H9 (cell line): ENCODE measurements around the gene ZNF136. TPM values are rescaled to one million over a fixed set of nuclear protein-coding genes. Genes with fewer than 3 reads are reported as not detected.

ENCODE experiments used
- DNase-seq: peaks from one replicate; pipeline ENCODE4 v3.0.0-alpha.2; 2017
- H2AFZ ChIP-seq: one replicate; pipeline ENCODE4 v1.6.1; 2013; ENCODE audit warnings: mild to moderate bottlenecking, low read length, control low read depth, moderate library complexity
- H2AK5ac ChIP-seq: 2 replicates; pipeline ENCODE4 v1.6.1; 2013; ENCODE audit warnings: low read length, control low read depth, mixed read lengths; ENCODE audit not compliant: insufficient read length
- H2BK120ac ChIP-seq: one replicate; pipeline ENCODE4 v1.6.1; 2013; ENCODE audit warnings: low read depth, mild to moderate bottlenecking, low read length, control low read depth, inconsistent platforms; ENCODE audit not compliant: poor library complexity, severe bottlenecking
- H2BK12ac ChIP-seq: 2 replicates; pipeline ENCODE4 v1.6.1; 2013; ENCODE audit warnings: low read length, control low read depth, mixed read lengths, low read depth; ENCODE audit not compliant: insufficient read length
- H2BK15ac ChIP-seq: 2 replicates; pipeline ENCODE4 v1.6.1; 2013; ENCODE audit warnings: low read depth, low read length, control low read depth
- H2BK20ac ChIP-seq: one replicate; pipeline ENCODE4 v1.6.1; 2013; ENCODE audit warnings: low read depth, mild to moderate bottlenecking, low read length, control low read depth, inconsistent platforms; ENCODE audit not compliant: poor library complexity, severe bottlenecking
- H2BK5ac ChIP-seq: 2 replicates; pipeline ENCODE4 v1.6.1; 2013; ENCODE audit warnings: low read length, control low read depth, mixed read lengths; ENCODE audit not compliant: insufficient read length
- H3K14ac ChIP-seq: 2 replicates; pipeline ENCODE4 v1.6.1; 2013; ENCODE audit warnings: low read length, control low read depth; ENCODE audit not compliant: insufficient read depth
- H3K18ac ChIP-seq: 2 replicates; pipeline ENCODE4 v1.6.1; 2013; ENCODE audit warnings: low read depth, mild to moderate bottlenecking, mixed read lengths, low read length, control low read depth; ENCODE audit not compliant: insufficient read length
- H3K23ac ChIP-seq: 2 replicates; pipeline ENCODE4 v1.6.1; 2013; ENCODE audit warnings: low read length, control low read depth, mixed read lengths, low read depth; ENCODE audit not compliant: insufficient read length
- H3K23me2 ChIP-seq: 2 replicates; pipeline ENCODE4 v1.6.1; 2013; ENCODE audit warnings: low read depth, mild to moderate bottlenecking, mixed read lengths, low read length, control low read depth; ENCODE audit not compliant: insufficient read length, poor library complexity, severe bottlenecking
- H3K27ac ChIP-seq: 2 replicates; pipeline ENCODE4 v1.5.1; 2013; ENCODE audit warnings: low read length, control low read depth, mixed read lengths, low read depth; ENCODE audit not compliant: insufficient read length
- H3K27me3 ChIP-seq: 2 replicates; pipeline ENCODE4 v1.6.1; 2013; ENCODE audit warnings: low read length, control low read depth, inconsistent platforms; ENCODE audit not compliant: insufficient read depth
- H3K4ac ChIP-seq: 2 replicates; pipeline ENCODE4 v1.6.1; 2013; ENCODE audit warnings: low read depth, mild to moderate bottlenecking, control low read depth, inconsistent platforms, low read length, moderate library complexity
- H3K4me1 ChIP-seq: 2 replicates; pipeline ENCODE4 v1.6.1; 2013; ENCODE audit warnings: low read length, control low read depth, inconsistent platforms; ENCODE audit not compliant: insufficient read depth
- H3K4me2 ChIP-seq: 2 replicates; pipeline ENCODE4 v1.6.1; 2013; ENCODE audit warnings: low read length, control low read depth, mixed read lengths; ENCODE audit not compliant: insufficient read length, insufficient read depth
- H3K56ac ChIP-seq: 2 replicates; pipeline ENCODE4 v1.6.1; 2013; ENCODE audit warnings: low read depth, mild to moderate bottlenecking, mixed read lengths, low read length, control low read depth; ENCODE audit not compliant: insufficient read length
- H3K79me1 ChIP-seq: 2 replicates; pipeline ENCODE4 v1.6.1; 2013; ENCODE audit warnings: low read depth, mild to moderate bottlenecking, moderate library complexity, low read length, control low read depth, inconsistent platforms; ENCODE audit not compliant: insufficient read depth, poor library complexity, severe bottlenecking
- H3K79me2 ChIP-seq: 2 replicates; pipeline ENCODE4 v1.6.1; 2013; ENCODE audit warnings: low read length, control low read depth, inconsistent platforms; ENCODE audit not compliant: insufficient read depth
- H3K9ac ChIP-seq: 2 replicates; pipeline ENCODE4 v1.6.1; 2013; ENCODE audit warnings: low read length, control low read depth, mixed read lengths; ENCODE audit not compliant: insufficient read length; ENCODE audit errors: extremely low read depth
- H3K9me3 ChIP-seq: one replicate; pipeline ENCODE4 v1.6.1; 2013; ENCODE audit warnings: low read depth, low read length, inconsistent platforms; ENCODE audit not compliant: control insufficient read depth
- H3T11ph ChIP-seq: one replicate; pipeline ENCODE4 v1.6.1; 2013; ENCODE audit warnings: mild to moderate bottlenecking, low read length, control low read depth, inconsistent platforms
- H4K20me1 ChIP-seq: one replicate; pipeline ENCODE4 v1.6.1; 2013; ENCODE audit not compliant: control insufficient read depth, insufficient read length, insufficient read depth
- H4K5ac ChIP-seq: 2 replicates; pipeline ENCODE4 v1.6.1; 2013; ENCODE audit warnings: low read depth, mild to moderate bottlenecking, mixed read lengths, low read length, control low read depth; ENCODE audit not compliant: insufficient read length
- H4K8ac ChIP-seq: replicated peaks from 2 replicates; pipeline ENCODE4 v1.6.1; 2013; ENCODE audit warnings: low read length, control low read depth, mixed read lengths, low read depth; ENCODE audit not compliant: insufficient read length
- H4K91ac ChIP-seq: 2 replicates; pipeline ENCODE4 v1.6.1; 2013; ENCODE audit warnings: low read depth, mild to moderate bottlenecking, moderate library complexity, mixed read lengths, low read length, control low read depth; ENCODE audit not compliant: insufficient read length
- H3K27ac Mint-ChIP-seq, 3 experiments: 2 replicates in 2 of 3; 3 replicates in 1 of 3; pipeline ENCODE4 v1.8.0; 2020 to 2021; ENCODE audit warnings: mixed read lengths in 3 of 3, mild to moderate bottlenecking in 1 of 3, moderate library complexity in 1 of 3
- H3K27me3 Mint-ChIP-seq: 2 replicates; pipeline ENCODE4 v1.8.0; 2021; ENCODE audit warnings: low read depth, mild to moderate bottlenecking, moderate library complexity, mixed read lengths
- H3K36me3 Mint-ChIP-seq, 3 experiments: 2 replicates in 2 of 3; 3 replicates in 1 of 3; pipeline ENCODE4 v1.8.0; 2020 to 2021; ENCODE audit warnings: low read depth in 3 of 3, mixed read lengths in 3 of 3; ENCODE audit not compliant: insufficient read depth in 1 of 3
- H3K4me1 Mint-ChIP-seq, 2 experiments: 2 replicates each; pipeline ENCODE4 v1.8.0; 2020; ENCODE audit warnings: mixed read lengths in 2 of 2
- H3K4me3 Mint-ChIP-seq, 2 experiments: 2 replicates in 1 of 2; 3 replicates in 1 of 2; pipeline ENCODE4 v1.8.0; 2020 to 2021; ENCODE audit warnings: mild to moderate bottlenecking in 2 of 2, mixed read lengths in 2 of 2, moderate library complexity in 1 of 2
- H3K9me3 Mint-ChIP-seq, 2 experiments: 2 replicates in 1 of 2; 3 replicates in 1 of 2; pipeline ENCODE4 v1.8.0; 2020; ENCODE audit warnings: mild to moderate bottlenecking in 2 of 2, mixed read lengths in 2 of 2, moderate library complexity in 1 of 2
- CTCF ChIP-seq: fragments of 200-600 bp; sonication (generic); conservative IDR thresholded peaks from 3 replicates; pipeline ENCODE4 v1.8.0; 2021; ENCODE audit warnings: antibody characterized with exemption, mild to moderate bottlenecking
- WGBS: extraction: QIAGEN DNeasy Blood & Tissue Kit; methylation state at CpG from one replicate; pipeline ENCODE4 v1.1.7; 2013; ENCODE audit warnings: missing lambda C conversion rate, low lambda C conversion rate, mixed read lengths; ENCODE audit not compliant: insufficient read length; ENCODE audit errors: extremely low coverage; 5-methylcytosine and 5-hydroxymethylcytosine counted together
- total RNA-seq: library from RNA; stranded (reverse); gene quantifications from 2 replicates; pipeline ENCODE4 v1.2.1, GENCODE V29; 2021

ZNF136 gene
- total RNA-seq, 1 experiment from 2014 or later: 10.8 TPM

- Histone ChIP-seq H2BK20ac (no peak overlapping the region), H2AFZ (no peak overlapping the region), H3K4ac (no peak overlapping the region), H3K56ac (no peak overlapping the region), H3K79me2 (no peaks in the 10 kb centered on the region), H3K9me3 (peaks cover 27% of the 10 kb centered on the region), H3K27ac (no peak overlapping the region), H4K8ac (no peak overlapping the region), H2AK5ac (no peak overlapping the region), H3K14ac (no peak overlapping the region), H3K27me3 (no peaks in the 10 kb centered on the region), H4K91ac (no peak overlapping the region), H3K4me2 (no peak overlapping the region), H3K79me1 (peaks cover 4% of the 10 kb centered on the region), H3T11ph (no peak overlapping the region), H3K9ac (no peak overlapping the region), H3K23me2 (no peaks in the 10 kb centered on the region), H2BK12ac (no peak overlapping the region), H3K18ac (no peak overlapping the region), H2BK5ac (no peak overlapping the region), H3K4me1 (no peaks in the 10 kb centered on the region), H3K23ac (no peak overlapping the region), H2BK15ac (no peak overlapping the region), H2BK120ac (no peak overlapping the region), H4K20me1 (no peaks in the 10 kb centered on the region), H4K5ac (no peak overlapping the region)
- Mint-ChIP-seq H3K27me3 (no peaks in the 10 kb centered on the region; the same call in 1 of the 2 replicates), H3K4me3 (no peak overlapping the region), H3K27ac (no peak overlapping the region), H3K4me1 (peaks cover 8 to 11% of the 10 kb centered on the region in 2 experiments), H3K36me3 (peaks cover 60 to 67% (median 62%) of the 10 kb centered on the region in 3 experiments), H3K9me3 (peaks cover 34 to 43% of the 10 kb centered on the region in 2 experiments)
- TF ChIP-seq CTCF: no peak
- DNase-seq: no peak
- WGBS: no CpG with 5 or more reads among the region's 8 CpGs
Measured at GRCh38 chr19:12145348-12145747, 17.5 kb upstream of the ZNF136 start.
